ENCODE data around the gene GDA. TPM values are rescaled to one million over a fixed set of nuclear protein-coding genes. Genes with fewer than 3 reads are reported as not detected.

The GDA gene
- total RNA-seq, 2 experiments from 2014 or later = not detected

GRCh38 chr9:72213906-72214305, 64.7 kb downstream of the GDA start:
- POLR2A ChIA-PET = no interaction called here
- no peak for DNase-seq
- no peak for ATAC-seq
- Mint-ChIP-seq H3K4me1 (no peaks in the 10 kb centered on the region), H3K27ac (no peak overlapping the region), H3K4me3 (no peak overlapping the region), H3K36me3 (ENCODE audit: low read depth) (no peaks in the 10 kb centered on the region), H3K27me3 (peaks cover 13% of the 10 kb centered on the region), H3K9me3 (ENCODE audit: low read depth) (no peaks in the 10 kb centered on the region)
- CTCF ChIA-PET = no interaction called here
- intact Hi-C loops (cut with DNase I, micrococcal nuclease) = no loop called here

GRCh38 chr9:72217306-72217842, 68.1 kb downstream of the GDA start:
- ATAC-seq = no peak
- POLR2A ChIA-PET = interaction anchor here (0.6 kb wide), 1 partner anchor 671 kb away, joined by 3 read pairs; no protein-coding TSS in a partner anchor
- DNase-seq = no peak
- Mint-ChIP-seq H3K4me3 (no peak overlapping the region), H3K9me3 (ENCODE audit: low read depth) (no peaks in the 10 kb centered on the region), H3K4me1 (no peaks in the 10 kb centered on the region), H3K27me3 (peaks cover 8% of the 10 kb centered on the region), H3K36me3 (ENCODE audit: low read depth) (no peaks in the 10 kb centered on the region), H3K27ac (no peak overlapping the region)
- intact Hi-C loops (cut with DNase I, micrococcal nuclease) = no loop called here
- CTCF ChIA-PET = no interaction called here

DNA sequence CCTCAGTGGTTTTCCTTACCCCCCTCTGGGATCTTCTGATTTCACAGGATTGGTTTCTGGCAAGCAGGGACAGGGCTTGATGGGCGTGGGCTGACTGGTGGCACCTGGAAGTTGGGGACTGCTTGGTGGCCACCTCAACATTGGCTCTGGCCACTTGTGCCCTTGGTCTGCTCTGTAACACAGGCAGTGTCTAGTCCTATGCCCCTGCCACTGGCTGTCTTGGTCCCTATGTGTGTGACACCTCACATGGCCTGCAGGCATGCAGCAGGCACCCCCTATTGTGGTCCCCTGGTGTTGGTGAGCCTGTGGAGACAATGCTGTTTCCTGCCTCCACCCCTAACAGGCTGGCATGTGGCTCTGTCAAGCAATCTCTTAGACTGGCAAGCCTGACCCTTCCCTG, 71.3 kb downstream of the GDA start:
- CTCF ChIA-PET = interaction anchor here (0.6 kb wide), 1 partner anchor 191 kb away, joined by 3 read pairs; no protein-coding TSS in a partner anchor
- Mint-ChIP-seq H3K36me3 (ENCODE audit: low read depth) (no peaks in the 10 kb centered on the region), H3K4me1 (no peaks in the 10 kb centered on the region), H3K27ac (no peak overlapping the region), H3K27me3 (peaks cover 11% of the 10 kb centered on the region), H3K9me3 (ENCODE audit: low read depth) (no peaks in the 10 kb centered on the region), H3K4me3 (no peak overlapping the region)
- DNase-seq = no peak
- POLR2A ChIA-PET = no interaction called here
- ATAC-seq = no peak
- intact Hi-C loops (cut with DNase I, micrococcal nuclease) = no loop called here

- Mint-ChIP-seq H3K4me3 (no peak overlapping the region), H3K27ac (no peak overlapping the region), H3K9me3 (ENCODE audit: low read depth) (no peaks in the 10 kb centered on the region), H3K4me1 (no peaks in the 10 kb centered on the region), H3K36me3 (ENCODE audit: low read depth) (no peaks in the 10 kb centered on the region), H3K27me3 (peaks cover 11% of the 10 kb centered on the region)
- ATAC-seq = no peak
- DNase-seq = no peak
- CTCF ChIA-PET = no interaction called here
- intact Hi-C loops (cut with DNase I, micrococcal nuclease) = no loop called here
- POLR2A ChIA-PET = no interaction called here
Measured at GRCh38 chr9:72226146-72226812, 77.0 kb downstream of the GDA start.

DNA sequence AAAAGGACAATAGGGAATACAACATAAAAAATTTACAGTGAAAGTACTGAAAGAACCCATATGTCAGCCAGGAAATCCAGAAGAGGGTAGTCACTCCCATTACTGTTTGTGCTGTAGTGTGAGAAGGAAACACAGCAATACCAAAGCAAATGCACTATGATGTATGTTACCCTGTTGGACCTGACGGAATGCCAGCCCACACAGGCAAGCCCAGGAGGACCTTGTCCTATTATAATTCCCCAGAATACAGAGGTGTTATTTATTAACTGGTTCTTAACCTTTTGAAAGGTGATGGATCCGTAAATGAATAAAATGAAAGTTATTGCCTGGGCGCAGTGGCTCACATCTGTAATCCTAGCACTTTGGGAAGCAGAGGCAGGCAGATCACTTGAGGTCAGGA, 79.0 kb downstream of the GDA start:
- Mint-ChIP-seq H3K4me1 (no peaks in the 10 kb centered on the region), H3K27me3 (peaks cover under 1% of the 10 kb centered on the region), H3K9me3 (ENCODE audit: low read depth) (no peaks in the 10 kb centered on the region), H3K36me3 (ENCODE audit: low read depth) (no peaks in the 10 kb centered on the region), H3K4me3 (no peak overlapping the region), H3K27ac (no peak overlapping the region)
- CTCF ChIA-PET = no interaction called here
- ATAC-seq = no peak
- DNase-seq = no peak
- POLR2A ChIA-PET = no interaction called here
- intact Hi-C loops (cut with DNase I, micrococcal nuclease) = no loop called here

DNA sequence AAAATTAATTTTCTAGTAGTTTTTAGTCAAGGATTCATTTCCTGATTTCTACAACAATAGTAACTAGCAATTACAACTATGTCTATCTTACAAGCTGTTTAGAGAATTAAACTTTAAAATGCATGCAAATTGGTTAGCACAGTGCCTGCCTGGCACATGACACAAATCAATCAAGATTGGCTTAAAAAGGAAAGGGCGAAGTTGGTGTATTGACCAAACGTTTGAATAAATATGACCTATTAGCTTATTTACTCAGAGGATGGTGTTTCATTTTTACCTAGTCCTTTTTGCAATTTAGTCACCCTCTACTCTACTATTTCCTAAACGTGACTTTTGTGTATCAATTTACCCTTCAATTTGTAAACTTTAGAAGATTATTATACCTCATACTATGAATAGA, 83.5 kb downstream of the GDA start:
- Mint-ChIP-seq H3K27me3 (no peaks in the 10 kb centered on the region), H3K4me1 (peaks cover 3% of the 10 kb centered on the region), H3K9me3 (ENCODE audit: low read depth) (no peaks in the 10 kb centered on the region), H3K27ac (no peak overlapping the region), H3K36me3 (ENCODE audit: low read depth) (no peaks in the 10 kb centered on the region), H3K4me3 (no peak overlapping the region)
- intact Hi-C loops (cut with DNase I, micrococcal nuclease) = no loop called here
- ATAC-seq = no peak
- POLR2A ChIA-PET = no interaction called here
- DNase-seq = no peak
- CTCF ChIA-PET = interaction anchor here (1.0 kb wide), 1 partner anchor 39 kb away, joined by 3 read pairs; no protein-coding TSS in a partner anchor

DNA sequence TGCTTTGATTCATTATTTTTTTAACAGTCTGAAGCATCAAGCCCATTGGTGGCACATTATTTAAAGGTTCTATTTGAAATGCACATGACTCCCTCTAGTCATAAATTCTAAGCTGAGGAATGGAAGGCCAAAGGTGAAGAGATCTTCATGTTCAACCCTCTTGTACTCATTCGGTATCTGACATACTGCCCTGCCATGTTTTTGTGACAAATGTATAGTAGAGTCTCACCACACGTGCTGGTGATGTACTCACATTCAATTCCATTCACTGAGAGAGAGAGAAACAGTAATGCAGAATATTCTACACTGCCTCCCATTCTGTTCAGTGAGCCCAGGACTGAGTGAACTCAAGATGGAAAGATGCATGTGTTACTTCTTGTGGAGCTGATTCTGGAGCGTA, 98.3 kb downstream of the GDA start:
- peaks cover 18% of the 10 kb centered on the region for H3K27me3 Mint-ChIP-seq
- no peaks in the 10 kb centered on the region for H3K4me1 Mint-ChIP-seq
- DNase-seq = no peak
- H3K36me3 Mint-ChIP-seq (ENCODE audit: low read depth) = no peaks in the 10 kb centered on the region
- H3K4me3 Mint-ChIP-seq = no peak overlapping the region
- no peaks in the 10 kb centered on the region for H3K9me3 Mint-ChIP-seq (ENCODE audit: low read depth)
- intact Hi-C loops (cut with DNase I, micrococcal nuclease) = no loop called here
- no peak overlapping the region for H3K27ac Mint-ChIP-seq
- ChIA-PET POLR2A (no interaction called here), CTCF (no interaction called here)
- no peak for ATAC-seq

DNA sequence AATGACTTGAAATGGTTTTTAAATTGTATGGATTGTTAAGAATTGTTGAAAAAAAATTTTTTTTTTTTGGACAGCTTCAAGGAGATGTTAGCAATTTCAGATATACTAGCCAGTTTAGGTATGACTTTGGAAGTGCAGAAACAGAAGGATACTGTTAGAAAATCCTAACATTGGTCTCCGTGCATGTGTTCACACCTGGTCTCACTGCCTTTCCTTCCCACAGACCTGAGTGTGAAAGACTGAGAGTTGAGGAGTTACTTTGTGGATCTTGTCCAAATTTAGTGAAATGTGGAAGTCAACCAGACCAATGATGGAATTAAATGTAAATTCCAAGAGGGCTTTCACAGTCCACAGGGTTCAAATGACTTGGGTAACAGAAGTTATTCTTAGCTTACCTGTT, 102.3 kb downstream of the GDA start:
- intact Hi-C loops (cut with DNase I, micrococcal nuclease) = no loop called here
- Mint-ChIP-seq H3K27ac (no peak overlapping the region), H3K9me3 (ENCODE audit: low read depth) (no peaks in the 10 kb centered on the region), H3K4me1 (no peaks in the 10 kb centered on the region), H3K4me3 (no peak overlapping the region), H3K36me3 (ENCODE audit: low read depth) (no peaks in the 10 kb centered on the region), H3K27me3 (peaks cover 27% of the 10 kb centered on the region)
- ATAC-seq = no peak
- no peak for DNase-seq
- CTCF ChIA-PET = interaction anchor here (2.0 to 2.1 kb wide), 2 partner anchors 21 to 213 kb away, joined by 7 to 12 read pairs; no protein-coding TSS in a partner anchor
- POLR2A ChIA-PET = no interaction called here

GRCh38 chr9:72254901-72255545, 105.8 kb downstream of the GDA start:
- peaks cover 21% of the 10 kb centered on the region for H3K27me3 Mint-ChIP-seq
- H3K4me3 Mint-ChIP-seq = no peak overlapping the region
- H3K4me1 Mint-ChIP-seq = no peaks in the 10 kb centered on the region
- DNase-seq = no peak
- no peak for ATAC-seq
- H3K9me3 Mint-ChIP-seq (ENCODE audit: low read depth) = no peaks in the 10 kb centered on the region
- ChIA-PET POLR2A (no interaction called here), CTCF (no interaction called here)
- no peaks in the 10 kb centered on the region for H3K36me3 Mint-ChIP-seq (ENCODE audit: low read depth)
- H3K27ac Mint-ChIP-seq = no peak overlapping the region
- intact Hi-C loops (cut with DNase I, micrococcal nuclease) = no loop called here

- H3K27me3 Mint-ChIP-seq = peaks cover 19% of the 10 kb centered on the region
- CTCF ChIA-PET = interaction anchor here (0.6 kb wide), 1 partner anchor 615 kb away, joined by 3 read pairs; no protein-coding TSS in a partner anchor
- intact Hi-C loops (cut with DNase I, micrococcal nuclease) = no loop called here
- DNase-seq = no peak
- H3K36me3 Mint-ChIP-seq (ENCODE audit: low read depth) = no peaks in the 10 kb centered on the region
- no peak overlapping the region for H3K4me3 Mint-ChIP-seq
- ATAC-seq = no peak
- no peaks in the 10 kb centered on the region for H3K9me3 Mint-ChIP-seq (ENCODE audit: low read depth)
- H3K27ac Mint-ChIP-seq = no peak overlapping the region
- H3K4me1 Mint-ChIP-seq = no peaks in the 10 kb centered on the region
- POLR2A ChIA-PET = no interaction called here
Measured at GRCh38 chr9:72255569-72255968, 106.3 kb downstream of the GDA start.

GRCh38 chr9:72256931-72257330, 107.7 kb downstream of the GDA start:
- no peak overlapping the region for H3K27ac Mint-ChIP-seq
- DNase-seq (no peak), ATAC-seq (no peak)
- peaks cover 15% of the 10 kb centered on the region for H3K27me3 Mint-ChIP-seq
- intact Hi-C loops (cut with DNase I, micrococcal nuclease) = no loop called here
- no peaks in the 10 kb centered on the region for H3K9me3 Mint-ChIP-seq (ENCODE audit: low read depth)
- no peak overlapping the region for H3K4me3 Mint-ChIP-seq
- POLR2A ChIA-PET = no interaction called here
- CTCF ChIA-PET = interaction anchor here (1.8 kb wide), 1 partner anchor 15 kb away, joined by 6 read pairs; no protein-coding TSS in a partner anchor
- H3K4me1 Mint-ChIP-seq = no peaks in the 10 kb centered on the region
- H3K36me3 Mint-ChIP-seq (ENCODE audit: low read depth) = no peaks in the 10 kb centered on the region

- Mint-ChIP-seq H3K9me3 (ENCODE audit: low read depth) (no peaks in the 10 kb centered on the region), H3K36me3 (ENCODE audit: low read depth) (no peaks in the 10 kb centered on the region), H3K4me1 (no peaks in the 10 kb centered on the region), H3K27me3 (peaks cover 14% of the 10 kb centered on the region), H3K27ac (no peak overlapping the region), H3K4me3 (no peak overlapping the region)
- DNase-seq (no peak), ATAC-seq (no peak)
- CTCF ChIA-PET = interaction anchor here (1.8 kb wide), 1 partner anchor 14 kb away, joined by 6 read pairs; no protein-coding TSS in a partner anchor
- intact Hi-C loops (cut with DNase I, micrococcal nuclease) = no loop called here
- POLR2A ChIA-PET = no interaction called here
Measured at GRCh38 chr9:72257814-72258213, 108.6 kb downstream of the GDA start.
